Prostate gland (tissue), 1 donor: Measurements from ENCODE around the gene POFUT2.

Source experiments
- POLR2A ChIP-seq: fragments of 450-650 bp; IDR thresholded peaks from one replicate; pipeline ENCODE4 v1.6.1; 2016; ENCODE audit warnings: antibody characterized with exemption, mild to moderate bottlenecking
- POLR2AphosphoS5 ChIP-seq: sonication (generic); formaldehyde crosslinking; IDR thresholded peaks from one replicate; pipeline ENCODE4 v1.6.1; 2017; ENCODE audit warnings: antibody characterized with exemption

DNA sequence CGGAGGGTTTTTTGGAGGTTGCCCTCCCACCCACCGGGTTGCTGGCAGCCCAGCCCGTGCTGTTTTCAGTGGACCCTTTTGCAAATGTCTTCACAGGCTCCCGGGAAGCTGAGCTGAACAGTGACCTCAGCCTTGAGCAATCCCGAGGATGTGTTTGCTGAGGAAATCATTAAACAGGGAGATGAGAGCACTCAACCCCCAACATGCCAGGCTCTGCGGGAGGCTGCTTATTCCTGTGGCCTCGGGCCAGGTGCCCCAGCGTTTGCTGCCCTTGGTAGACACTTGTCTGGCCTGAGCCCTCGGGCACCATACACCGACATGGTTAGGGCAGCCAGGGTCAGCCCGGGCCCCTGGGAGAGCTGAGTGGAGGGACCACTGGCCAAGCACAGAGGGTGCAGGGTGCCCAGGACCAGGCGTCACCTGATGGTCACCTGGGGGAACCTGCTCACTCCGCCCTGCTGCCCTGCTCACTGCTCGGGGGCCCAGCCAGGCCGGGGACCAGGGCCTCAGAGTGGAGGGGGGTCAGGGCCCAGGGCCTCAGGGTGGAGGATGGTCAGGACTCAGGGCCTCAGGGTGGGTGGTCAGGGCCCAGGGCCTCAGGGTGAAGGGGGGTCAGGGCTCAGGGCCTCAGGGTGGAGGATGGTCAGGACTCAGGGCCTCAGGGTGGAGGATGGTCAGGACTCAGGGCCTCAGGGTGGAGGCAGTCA is 42.5 kb upstream of the POFUT2 start:
- TF ChIP-seq POLR2AphosphoS5 = no peak
- no peak for TF ChIP-seq POLR2A
